Neural crest cell (in vitro differentiated cells): ENCODE results near the gene SUSD2. TPM values are rescaled to one million over a fixed set of nuclear protein-coding genes. Genes with fewer than 3 reads are reported as not detected.

ENCODE experiments used
- DNase-seq: peaks from one replicate; pipeline ENCODE4 v3.0.0; 2021; ENCODE audit warnings: low read depth, mixed read lengths, low spot score
- H3K27ac Mint-ChIP-seq: one replicate; pipeline ENCODE4 v1.8.0; 2021; ENCODE audit warnings: mild to moderate bottlenecking, mixed read lengths; ENCODE audit not compliant: unreplicated experiment
- H3K27me3 Mint-ChIP-seq: 2 replicates; pipeline ENCODE4 v1.8.0; 2021; ENCODE audit warnings: low read depth, mild to moderate bottlenecking, mixed read lengths
- H3K36me3 Mint-ChIP-seq: 2 replicates; pipeline ENCODE4 v1.8.0; 2021; ENCODE audit warnings: low read depth, mild to moderate bottlenecking, mixed read lengths
- H3K4me1 Mint-ChIP-seq: 2 replicates; pipeline ENCODE4 v1.8.0; 2021; ENCODE audit warnings: mixed read lengths
- H3K4me3 Mint-ChIP-seq: one replicate; pipeline ENCODE4 v1.8.0; 2021; ENCODE audit warnings: mild to moderate bottlenecking, mixed read lengths
- H3K9me3 Mint-ChIP-seq: 2 replicates; pipeline ENCODE4 v1.8.0; 2021; ENCODE audit warnings: mixed read lengths
- CTCF ChIP-seq: fragments of 200-600 bp; sonication (generic); conservative IDR thresholded peaks from 2 replicates; pipeline ENCODE4 v1.5.0; 2021; ENCODE audit warnings: antibody characterized with exemption, mild to moderate bottlenecking
- total RNA-seq: library from RNA; stranded (reverse); gene quantifications from 2 replicates; pipeline ENCODE4 v1.2.1, GENCODE V29; 2021

Gene SUSD2
- total RNA-seq, 1 donor from 2014 or later, result 0.37 TPM

GRCh38 chr22:24177456-24177855 is 3.8 kb upstream of the SUSD2 start:
- no peak for TF ChIP-seq CTCF
- no peaks in the 10 kb centered on the region for H3K36me3 Mint-ChIP-seq
- no peaks in the 10 kb centered on the region for H3K9me3 Mint-ChIP-seq
- no peaks in the 10 kb centered on the region for H3K27me3 Mint-ChIP-seq
- no peak overlapping the region for H3K4me3 Mint-ChIP-seq
- H3K27ac Mint-ChIP-seq, result no peak overlapping the region
- no peak for DNase-seq
- peaks cover 4% of the 10 kb centered on the region for H3K4me1 Mint-ChIP-seq

DNA sequence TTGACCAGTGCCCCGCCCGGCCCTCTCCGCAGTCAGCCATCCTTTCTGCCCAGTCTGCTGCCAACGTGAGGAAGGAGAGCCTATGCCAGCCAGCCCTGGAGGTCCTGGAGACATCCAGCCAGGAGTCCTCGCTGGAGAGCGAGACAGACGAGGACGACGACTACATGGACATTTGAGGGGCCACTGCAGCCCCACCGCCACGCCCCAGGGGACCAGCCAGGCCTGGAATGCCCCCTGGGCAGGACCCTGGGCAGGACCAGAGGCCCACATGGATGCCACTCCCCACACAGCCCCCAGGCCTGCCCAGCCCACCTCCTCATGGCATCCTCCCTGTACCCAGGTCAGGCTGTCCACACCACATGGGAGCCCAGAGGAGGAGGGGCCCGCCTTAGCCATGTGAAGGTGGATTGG is 3.3 kb upstream of the SUSD2 start:
- Mint-ChIP-seq H3K9me3 (no peaks in the 10 kb centered on the region), H3K27ac (no peak overlapping the region), H3K4me3 (no peak overlapping the region), H3K36me3 (no peaks in the 10 kb centered on the region), H3K4me1 (peaks cover 4% of the 10 kb centered on the region), H3K27me3 (no peaks in the 10 kb centered on the region)
- DNase-seq, result no peak
- TF ChIP-seq CTCF, result no peak

GRCh38 chr22:24178502-24179440 is 2.5 kb upstream of the SUSD2 start:
- Mint-ChIP-seq H3K27ac (no peak overlapping the region), H3K9me3 (no peaks in the 10 kb centered on the region), H3K36me3 (no peaks in the 10 kb centered on the region), H3K4me3 (no peak overlapping the region), H3K4me1 (peaks cover 4% of the 10 kb centered on the region), H3K27me3 (no peaks in the 10 kb centered on the region)
- no peak for DNase-seq
- TF ChIP-seq CTCF, result peak; percentile 48

GRCh38 chr22:24179478-24180210 is 1.6 kb upstream of the SUSD2 start:
- no peak for TF ChIP-seq CTCF
- H3K27ac Mint-ChIP-seq, result no peak overlapping the region
- DNase-seq, result no peak
- H3K36me3 Mint-ChIP-seq, result no peaks in the 10 kb centered on the region
- no peaks in the 10 kb centered on the region for H3K9me3 Mint-ChIP-seq
- H3K4me1 Mint-ChIP-seq, result peaks cover 4% of the 10 kb centered on the region
- H3K27me3 Mint-ChIP-seq, result no peaks in the 10 kb centered on the region
- no peak overlapping the region for H3K4me3 Mint-ChIP-seq

GRCh38 chr22:24180316-24181087 is 785 bp upstream of the SUSD2 start:
- H3K27me3 Mint-ChIP-seq, result no peaks in the 10 kb centered on the region
- no peaks in the 10 kb centered on the region for H3K4me1 Mint-ChIP-seq
- no peak for TF ChIP-seq CTCF
- H3K27ac Mint-ChIP-seq, result no peak overlapping the region
- H3K4me3 Mint-ChIP-seq, result no peak overlapping the region
- H3K9me3 Mint-ChIP-seq, result no peaks in the 10 kb centered on the region
- no peaks in the 10 kb centered on the region for H3K36me3 Mint-ChIP-seq
- no peak for DNase-seq
